GM18519 (cell line): Measurements from ENCODE around the gene SBDS.
"Not testable (repeated sequence)": the region's sequence is repeated elsewhere in the genome, so short reads cannot be mapped to it uniquely, and the experiment has no call there.

ENCODE experiments used
- ATAC-seq: cut with Tn5 transposase; IDR thresholded peaks from one replicate; pipeline ENCODE4 v1.9.1; 2021; ENCODE audit warnings: mild to moderate bottlenecking, moderate library complexity; ENCODE audit not compliant: unreplicated experiment, low FRiP score

The SBDS gene

DNA sequence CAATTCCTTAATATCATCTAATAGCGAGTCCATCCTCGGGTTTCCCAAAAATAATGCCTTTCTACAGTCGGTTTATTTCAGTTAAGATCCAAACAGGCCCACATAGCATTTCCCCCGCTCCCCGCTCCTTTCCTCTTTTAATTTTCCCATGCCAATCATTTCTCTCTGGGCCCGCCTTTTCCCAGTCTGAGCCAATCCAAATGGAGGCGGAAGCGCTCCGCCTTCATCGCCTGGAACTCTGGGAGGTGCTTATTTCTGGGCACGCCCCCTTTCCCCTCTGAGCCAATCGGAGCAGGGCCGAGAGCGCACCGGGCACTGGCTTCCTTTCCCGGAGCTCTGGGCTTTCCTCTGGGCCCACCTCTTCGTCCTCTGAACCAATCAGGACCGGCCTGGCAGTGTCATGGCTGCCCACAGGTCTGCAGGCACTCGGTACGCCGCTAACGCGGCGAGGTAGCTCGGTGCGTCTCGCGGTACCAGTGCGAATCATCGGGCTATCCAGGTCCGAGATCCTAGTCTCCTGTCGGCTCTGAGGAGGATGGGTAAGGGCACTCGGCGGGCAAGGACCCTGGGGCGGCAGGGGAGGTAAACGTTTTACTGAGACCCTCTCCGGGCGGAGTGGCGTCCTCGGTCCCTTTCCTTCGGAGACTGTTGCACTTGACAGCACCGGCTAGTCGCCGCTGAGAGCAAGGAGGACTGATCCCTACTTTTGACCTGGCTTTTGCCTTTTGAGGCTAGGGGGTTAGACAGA is 1.2 kb upstream of the SBDS start, which contains the start of gene TYW1:
Gene TYW1 (plus strand): TSS at position 390 of the 748 bp plus-strand sequence. CDS start 146 bp downstream, at position 536.
- peak; percentile 76 for ATAC-seq

DNA sequence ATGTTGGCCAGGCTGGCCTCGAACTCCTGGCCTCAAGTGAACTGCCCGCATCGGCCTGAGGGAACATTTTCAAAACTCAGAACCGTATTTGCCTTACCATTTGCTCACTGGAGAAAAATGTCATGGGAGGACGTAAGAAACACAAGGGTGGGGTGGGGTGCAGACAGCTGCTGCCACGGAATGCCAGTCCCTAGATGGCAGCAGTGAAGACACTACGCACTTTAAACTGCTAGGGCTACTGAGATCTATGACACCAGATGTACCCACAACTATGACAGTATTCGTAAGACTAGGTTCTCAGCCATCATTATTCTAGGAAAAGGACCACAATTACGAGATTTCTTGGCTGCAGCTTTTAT is 716 bp downstream of the SBDS start:
- not testable (repeated sequence) for ATAC-seq

DNA sequence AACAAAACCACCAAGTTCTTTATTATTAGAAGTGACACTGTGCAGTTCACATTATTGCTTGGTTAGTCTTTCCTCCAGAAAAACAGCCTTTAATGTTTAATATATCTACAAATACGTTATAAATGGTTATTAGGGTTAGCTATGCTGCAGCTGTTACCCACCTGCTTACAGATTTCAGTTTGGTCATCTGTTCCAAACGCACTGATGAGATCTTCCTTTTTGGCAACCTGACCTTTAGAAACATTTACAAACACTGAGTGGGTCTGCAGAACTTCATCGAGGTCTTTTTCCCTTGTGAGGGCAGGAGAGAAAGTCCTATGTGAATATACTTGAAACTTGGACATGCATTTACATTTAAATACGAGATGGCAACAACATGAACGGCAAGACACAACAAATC is 1.3 kb downstream of the SBDS start:
- ATAC-seq = not testable (repeated sequence)

DNA sequence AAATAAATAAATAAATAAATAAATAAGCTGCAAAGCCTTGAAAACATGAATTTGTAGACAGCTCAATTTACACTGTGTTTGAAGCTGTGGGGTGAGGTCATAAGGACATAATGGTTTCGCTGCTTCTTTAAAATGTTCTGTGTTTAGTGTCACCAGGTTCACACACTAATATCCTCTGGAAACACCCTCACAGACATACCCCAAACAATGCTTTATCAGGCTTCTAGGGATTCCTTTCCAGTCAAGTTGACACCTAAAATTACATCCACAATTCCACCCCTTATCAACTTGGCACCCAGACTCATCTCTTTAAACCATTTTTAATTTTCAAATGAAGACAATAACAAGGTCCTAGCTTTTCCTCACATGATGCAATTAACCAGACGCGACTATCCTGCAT is 5.8 kb downstream of the SBDS start:
- ATAC-seq = not testable (repeated sequence)

DNA sequence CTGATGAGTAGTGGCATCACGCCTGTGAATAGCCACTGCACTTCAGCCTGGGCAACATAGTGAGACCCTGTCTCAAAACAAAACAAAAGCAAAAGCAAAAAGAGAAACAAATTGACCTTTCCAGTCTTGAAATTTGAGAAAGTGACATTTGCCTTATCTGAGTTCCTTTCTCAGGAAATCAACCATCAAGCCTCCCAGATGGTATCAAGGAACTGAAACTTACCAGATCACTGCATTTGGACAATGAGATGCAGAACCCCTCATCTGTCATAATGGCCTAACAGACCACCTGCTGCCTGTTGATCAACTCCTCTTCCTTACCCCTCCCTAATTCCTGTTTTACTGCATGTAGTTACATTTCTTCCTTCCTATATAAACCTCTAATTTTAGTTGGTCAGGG is 15.1 kb downstream of the SBDS start:
- not testable (repeated sequence) for ATAC-seq

DNA sequence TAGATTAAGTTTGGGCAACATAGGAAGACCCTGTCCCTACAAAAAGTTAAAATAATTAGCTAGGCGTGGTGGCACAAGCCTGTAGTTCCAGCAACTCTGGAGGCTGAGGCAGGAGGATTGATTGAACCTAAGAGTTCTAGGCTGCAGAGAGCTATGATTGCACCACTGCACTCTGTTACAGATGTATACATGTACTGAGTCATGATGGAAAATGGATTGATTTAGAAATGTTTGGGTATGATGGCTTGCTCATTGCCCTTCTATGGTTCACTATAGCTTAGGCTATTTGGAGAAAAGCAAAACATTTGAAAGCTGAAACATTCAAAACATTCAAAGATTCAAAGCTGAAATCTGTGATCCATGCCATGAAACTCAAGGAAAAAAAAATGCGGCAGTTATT is 16.4 kb downstream of the SBDS start:
- ATAC-seq = not testable (repeated sequence)

DNA sequence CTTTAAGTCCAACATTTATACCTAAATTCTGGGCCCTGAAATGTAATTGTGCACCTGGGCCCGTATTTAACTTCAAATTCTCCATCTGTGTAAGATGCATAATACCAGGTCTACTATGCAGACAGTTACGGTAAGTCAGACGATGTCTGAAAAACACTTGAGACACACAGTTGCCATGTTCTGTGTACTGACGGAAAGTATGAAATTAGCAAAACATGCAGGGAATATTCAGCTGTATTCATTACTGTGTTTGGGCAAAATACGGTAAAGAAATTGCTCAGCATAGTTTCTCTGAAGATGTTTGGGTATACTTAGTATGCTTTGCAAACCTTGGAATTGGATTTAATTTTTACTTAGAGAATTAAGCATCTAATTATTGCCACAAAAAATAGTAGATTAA is 17.1 kb downstream of the SBDS start:
- ATAC-seq = not testable (repeated sequence)

DNA sequence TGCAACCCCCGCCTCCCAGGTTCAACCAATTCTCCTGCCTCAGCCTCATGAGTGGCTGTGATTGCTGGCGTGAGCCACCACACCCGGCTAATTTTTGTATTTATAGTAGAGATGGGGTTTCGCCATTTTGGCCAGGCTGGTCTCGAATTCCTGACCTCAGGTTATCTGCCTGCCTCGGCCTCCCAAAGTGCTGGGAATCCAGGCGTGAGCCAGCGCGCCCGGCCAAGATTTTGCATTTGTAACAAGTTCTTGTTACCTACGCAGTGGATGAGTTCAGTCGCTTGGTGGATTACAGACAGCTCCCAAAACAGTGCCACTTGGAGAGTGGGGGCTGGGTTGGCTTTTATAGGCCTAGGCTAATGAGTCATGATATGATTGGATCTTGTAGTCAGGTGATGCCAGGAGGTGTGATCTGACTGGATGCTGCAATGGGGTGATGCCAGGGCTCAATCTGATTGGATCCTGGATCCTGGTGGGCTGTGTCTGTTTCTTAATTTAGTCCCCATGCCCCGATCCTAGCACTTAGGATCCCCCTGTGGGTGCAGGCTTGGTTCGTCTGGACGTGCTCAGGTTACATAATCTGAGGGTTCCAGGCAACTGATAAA is 20.3 kb downstream of the SBDS start:
- ATAC-seq = no peak

DNA sequence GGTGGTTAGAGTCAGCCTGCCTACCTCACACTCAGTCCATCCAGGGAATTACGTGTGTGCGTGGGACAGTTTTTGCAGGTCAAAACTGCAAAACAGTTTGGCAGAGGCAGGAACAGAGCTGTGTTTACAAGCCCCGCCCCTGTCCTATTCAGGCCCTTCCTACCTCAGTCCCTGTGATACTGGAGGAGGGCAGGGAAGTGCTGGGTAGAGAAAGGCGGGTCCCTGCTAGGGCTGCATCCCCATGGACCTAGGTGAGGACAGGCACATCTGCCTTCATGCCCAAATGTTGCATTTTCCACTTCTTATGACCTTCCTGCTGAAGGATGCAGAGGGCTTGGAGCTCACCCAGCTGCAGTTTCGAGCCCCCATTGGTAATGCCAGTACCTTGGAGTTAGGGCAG is 25.1 kb downstream of the SBDS start:
- ATAC-seq = no peak

DNA sequence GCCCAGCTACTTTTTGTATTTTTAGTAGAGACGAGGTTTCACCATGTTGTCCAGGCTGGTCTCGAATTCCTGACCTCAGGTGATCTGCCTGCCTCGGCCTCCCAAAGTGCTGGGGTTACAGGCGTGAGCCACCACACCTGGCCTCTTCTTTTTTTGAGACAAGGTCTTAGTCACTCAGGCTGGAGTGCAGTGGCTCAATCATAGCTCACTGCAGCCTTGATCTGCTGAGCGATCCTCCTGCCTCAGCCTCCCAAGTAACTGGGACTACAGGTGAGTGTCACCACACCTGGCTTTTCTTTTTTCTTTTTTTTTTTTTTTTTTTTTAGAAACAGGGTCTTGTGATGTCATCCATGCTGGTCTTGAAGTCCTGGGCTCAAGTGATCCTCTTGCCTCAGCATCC is 26.4 kb downstream of the SBDS start:
- ATAC-seq = not testable (repeated sequence)

DNA sequence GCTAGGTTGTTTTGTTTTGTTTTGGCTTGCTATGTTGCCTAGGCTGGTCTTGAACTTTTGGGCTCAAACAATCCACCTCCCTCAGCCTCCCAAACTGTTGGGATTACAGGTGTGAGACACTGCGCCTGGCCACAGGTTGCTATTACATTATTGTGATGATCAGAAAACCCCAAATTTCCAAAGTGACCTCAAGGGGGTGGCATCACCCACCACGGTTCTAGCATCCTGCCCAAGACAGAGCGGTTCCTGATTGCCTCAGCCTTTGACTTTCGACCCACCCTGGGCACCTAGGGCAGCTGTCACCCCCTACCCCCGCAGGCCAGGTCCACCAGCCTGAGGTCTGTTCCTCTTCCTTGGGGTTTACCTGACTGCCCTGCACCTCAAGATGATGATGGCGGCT is 28.4 kb downstream of the SBDS start:
- ATAC-seq = no peak

DNA sequence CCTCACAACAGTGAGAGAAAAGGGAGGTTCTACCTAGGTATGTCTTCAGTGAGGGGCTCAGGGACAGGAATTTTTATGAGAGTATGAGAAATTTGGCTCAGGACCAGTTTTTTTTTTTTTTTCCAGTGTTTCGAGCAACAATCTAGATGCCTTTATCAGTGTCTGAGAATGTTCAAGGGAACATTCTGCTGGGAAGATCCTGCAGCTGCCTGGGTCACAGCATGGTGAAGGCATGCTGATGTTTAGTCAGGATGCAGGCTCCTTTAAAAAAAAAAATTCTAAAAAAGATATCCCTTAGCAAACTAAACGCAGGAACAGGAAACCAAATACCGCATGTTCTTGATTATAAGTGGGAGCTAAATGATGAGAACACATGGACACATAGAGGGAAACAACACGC is 31.0 kb downstream of the SBDS start:
- ATAC-seq = no peak

DNA sequence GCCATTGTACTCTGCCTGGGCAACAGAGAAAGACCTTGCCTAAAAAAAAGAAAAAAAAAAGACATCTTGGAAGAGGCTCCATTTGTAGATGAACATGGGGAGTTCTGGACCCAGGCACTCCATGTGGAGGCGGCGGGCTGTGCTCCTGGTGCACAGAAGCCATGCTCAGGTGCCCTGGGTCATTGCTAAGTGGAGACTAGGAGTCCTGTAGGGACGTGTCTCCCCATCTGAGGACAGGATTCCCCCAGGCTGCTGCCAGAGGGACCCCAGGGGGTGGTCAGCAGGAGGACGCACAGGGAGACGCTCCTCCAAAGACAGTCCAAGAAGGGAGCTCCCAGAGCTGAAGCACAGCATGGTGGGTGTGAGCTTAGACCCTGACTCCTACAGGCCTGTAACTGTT is 34.3 kb downstream of the SBDS start:
- ATAC-seq = no peak

DNA sequence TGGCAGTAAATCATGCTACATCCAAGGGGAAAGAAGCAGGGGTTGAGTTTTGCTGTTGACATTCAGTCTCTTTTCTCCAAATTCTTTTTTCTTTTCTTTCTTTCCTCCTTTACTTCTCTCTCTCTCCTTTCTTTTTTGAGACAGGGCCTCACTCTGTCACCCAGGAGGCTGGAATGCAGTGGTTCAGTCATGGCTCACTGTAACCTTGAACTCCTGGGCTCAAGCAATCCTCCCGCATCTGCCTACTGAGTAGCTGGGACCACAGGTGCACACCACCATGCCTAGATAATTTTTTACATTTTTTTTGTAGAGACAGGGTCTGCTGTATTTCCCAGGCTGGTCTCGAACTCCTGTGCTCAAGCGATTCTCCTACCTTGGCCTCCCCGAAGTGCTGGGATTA is 35.2 kb downstream of the SBDS start:
- no peak for ATAC-seq

DNA sequence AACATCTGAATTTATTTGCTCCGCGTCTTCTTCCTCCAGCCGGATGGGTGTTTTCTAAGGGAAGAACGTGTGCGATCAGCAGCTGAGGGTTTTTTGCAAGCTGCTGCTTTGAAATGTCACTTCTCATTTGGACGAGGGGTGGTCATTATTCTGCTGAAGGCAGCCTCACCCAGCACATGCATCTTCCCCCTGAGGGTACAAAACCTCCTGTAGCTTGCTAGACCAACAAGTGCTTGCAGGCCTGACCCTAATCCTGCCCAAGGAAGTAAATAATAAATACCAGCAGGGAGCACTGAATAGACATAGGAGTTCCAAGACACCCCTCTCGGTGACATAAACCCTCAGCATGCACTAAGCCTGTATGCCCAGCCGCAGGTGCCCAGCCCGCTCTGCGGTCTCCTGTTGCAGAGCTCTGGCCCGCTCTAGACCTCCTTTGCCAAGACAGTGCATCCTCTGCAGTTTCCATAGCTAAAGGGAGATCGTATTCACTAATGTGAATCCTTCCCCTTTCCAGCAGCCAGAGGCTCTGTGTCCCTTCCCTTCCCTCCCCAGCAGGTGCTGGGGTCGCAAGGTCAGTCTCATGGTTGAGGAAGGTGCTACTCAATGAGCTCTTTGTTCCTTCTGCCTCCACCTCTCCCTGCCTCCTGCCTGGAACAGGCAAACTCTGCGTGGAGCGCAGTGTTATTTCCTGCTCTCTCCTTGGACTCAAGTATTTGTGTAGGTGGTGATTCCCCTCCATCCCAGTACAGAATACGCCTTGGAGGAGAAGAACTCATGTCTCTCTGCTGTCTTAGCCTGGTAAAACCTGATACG is 36.6 kb downstream of the SBDS start:
- ATAC-seq = no peak

DNA sequence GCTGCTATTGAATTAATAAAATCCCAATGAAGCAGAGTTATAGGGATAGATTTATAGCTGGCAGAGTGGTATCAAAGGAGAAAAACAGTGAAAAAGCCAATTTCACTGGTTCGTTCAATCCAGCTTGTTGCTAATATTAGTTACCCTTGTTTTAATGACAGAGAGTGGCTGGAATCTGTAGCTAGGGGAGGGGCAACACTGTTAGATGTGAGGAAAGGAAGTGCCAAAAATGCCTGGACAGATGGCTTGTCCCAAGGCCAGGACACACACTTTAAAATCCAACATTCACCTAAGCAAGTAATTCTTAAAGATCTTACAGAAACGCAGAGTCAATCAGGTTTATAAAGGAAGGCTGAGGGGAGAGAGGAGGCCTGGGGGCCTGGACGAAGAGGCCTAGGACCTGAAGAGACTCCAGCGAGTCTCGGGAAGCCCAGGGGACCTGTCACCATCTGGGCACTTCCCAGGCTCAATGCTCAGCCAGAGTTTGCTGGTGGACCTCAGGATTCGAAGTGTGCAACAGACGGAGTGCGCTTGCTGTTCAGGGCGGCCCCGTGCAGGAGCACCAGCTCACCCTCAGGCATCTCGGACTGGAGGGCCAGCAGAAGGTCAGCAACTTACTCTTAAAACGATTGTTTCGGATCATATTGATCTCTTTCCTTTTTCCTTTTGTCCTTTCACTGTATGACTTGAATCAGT is 37.6 kb downstream of the SBDS start:
- no peak for ATAC-seq

DNA sequence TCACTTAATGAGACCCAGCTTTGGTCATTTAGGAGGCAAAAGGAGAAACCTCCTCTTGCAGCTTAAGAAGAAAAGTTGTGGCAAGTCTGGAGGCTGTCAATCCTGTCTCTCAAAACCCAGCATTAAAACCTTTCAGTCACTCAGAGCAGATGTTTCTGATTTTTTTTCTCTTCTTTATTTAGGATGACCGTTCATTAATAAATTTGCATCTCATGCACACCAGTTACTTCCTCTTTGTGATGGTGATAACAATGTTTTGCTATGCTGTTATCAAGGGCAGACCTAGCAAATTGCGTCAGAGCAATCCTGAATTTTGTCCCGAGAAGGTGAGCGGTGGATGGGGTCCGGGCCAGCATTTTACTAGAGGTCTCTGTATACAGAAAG is 42.4 kb downstream of the SBDS start:
- no peak for ATAC-seq

DNA sequence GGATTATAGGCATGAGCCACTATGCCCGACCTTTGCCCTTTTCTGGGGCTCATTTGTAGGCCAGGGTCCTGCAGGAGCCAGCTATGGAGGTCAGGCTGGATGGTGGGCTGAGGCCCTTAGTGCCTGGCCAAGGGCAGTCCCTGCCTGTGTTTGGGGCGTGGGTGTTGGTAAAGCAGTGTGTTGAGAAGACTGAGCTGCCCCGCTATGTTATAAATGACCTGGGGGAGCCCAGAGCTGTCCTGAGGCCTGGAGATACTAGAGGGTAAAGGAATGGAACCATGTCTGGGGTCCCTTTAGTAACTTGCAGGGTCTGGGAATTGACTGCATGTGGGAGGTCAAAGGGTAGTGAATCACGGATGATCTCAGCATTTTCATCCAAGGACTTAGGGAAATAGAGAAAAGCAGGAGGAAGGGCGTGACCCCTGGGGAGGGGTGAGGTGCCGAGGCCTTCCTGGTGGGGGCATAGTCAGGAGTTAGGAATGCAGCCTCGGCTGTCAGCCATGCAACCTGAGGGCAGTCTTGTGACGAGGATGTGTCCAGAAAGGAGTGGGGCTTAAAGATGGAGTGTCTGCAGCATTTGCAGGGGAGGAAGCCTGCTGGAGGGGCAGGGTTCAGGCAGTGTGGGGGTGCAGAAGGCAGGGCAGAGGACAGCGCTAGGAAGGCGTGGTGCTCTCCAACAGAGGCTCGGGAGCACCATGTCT is 42.9 kb downstream of the SBDS start:
- ATAC-seq = no peak

DNA sequence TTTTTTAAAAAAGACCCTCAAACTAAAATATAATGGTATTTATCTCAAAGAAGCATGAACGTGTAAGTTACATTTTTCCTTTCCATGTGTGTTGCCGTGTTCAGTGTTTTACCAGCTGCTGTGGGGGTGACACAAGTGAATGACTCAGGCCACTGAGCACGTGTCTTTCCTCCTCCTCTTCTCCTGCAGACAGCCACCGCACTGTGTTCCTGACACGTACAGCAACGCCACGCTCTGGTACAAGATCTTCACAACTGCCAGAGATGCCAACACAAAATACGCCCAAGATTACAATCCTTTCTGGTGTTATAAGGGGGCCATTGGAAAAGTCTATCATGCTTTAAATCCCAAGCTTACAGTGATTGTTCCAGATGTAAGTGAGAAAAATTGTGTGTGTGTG is 44.6 kb downstream of the SBDS start:
- ATAC-seq = no peak

DNA sequence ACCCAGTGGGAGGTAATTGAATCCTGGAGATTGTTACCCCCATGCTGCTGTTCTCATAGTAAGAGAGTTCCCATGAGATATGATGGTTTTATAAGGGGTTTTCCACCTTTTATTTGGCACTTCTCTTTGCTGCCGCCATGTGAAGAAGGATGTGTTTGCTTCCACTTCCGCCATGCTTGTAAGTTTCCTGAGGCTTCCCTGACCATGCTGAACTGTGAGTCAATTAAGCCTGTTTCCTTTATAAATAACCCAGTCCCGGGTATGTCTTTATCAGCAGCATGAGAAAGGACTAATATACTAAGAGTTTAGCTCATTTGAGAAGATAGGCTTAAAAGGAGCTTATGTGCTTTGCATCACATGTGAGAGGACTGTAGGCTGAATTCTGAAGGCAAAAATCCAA is 45.1 kb downstream of the SBDS start:
- no peak for ATAC-seq
